Smooth muscle cell (in vitro differentiated cells): ENCODE measurements around the gene LRFN4. TPM values are rescaled to one million over a fixed set of nuclear protein-coding genes. Genes with fewer than 3 reads are reported as not detected.

Experiments
- DNase-seq: peaks from one replicate; lab custom pipeline; 2025; ENCODE audit not compliant: unreplicated experiment; lab: John Stamatoyannopoulos, UW
- H2AFZ ChIP-seq: fragments of 200-600 bp; sonication (generic); 2 replicates; pipeline ENCODE4 v1.6.0; 2016; ENCODE audit warnings: antibody characterized with exemption, low read depth, mild to moderate bottlenecking
- H3F3A ChIP-seq: fragments of 200-600 bp; sonication (generic); 2 replicates; pipeline ENCODE4 v1.6.0; 2017; ENCODE audit warnings: antibody characterized with exemption, low read depth
- H3K27ac ChIP-seq: fragments of 200-600 bp; sonication (generic); 2 replicates; pipeline ENCODE4 v1.5.1; 2016; ENCODE audit warnings: low read depth, mild to moderate bottlenecking
- H3K27me3 ChIP-seq: fragments of 200-600 bp; sonication (generic); 2 replicates; pipeline ENCODE4 v1.6.1; 2016; ENCODE audit warnings: low read depth, mild to moderate bottlenecking
- H3K36me3 ChIP-seq: fragments of 200-600 bp; sonication (generic); 2 replicates; pipeline ENCODE4 v1.5.1; 2016; ENCODE audit warnings: low read depth
- H3K4me1 ChIP-seq: fragments of 200-600 bp; sonication (generic); 2 replicates; pipeline ENCODE4 v1.5.1; 2016; ENCODE audit warnings: low read depth
- H3K4me2 ChIP-seq: fragments of 200-600 bp; sonication (generic); 2 replicates; pipeline ENCODE4 v1.6.0; 2016; ENCODE audit warnings: mild to moderate bottlenecking
- H3K4me3 ChIP-seq: fragments of 200-600 bp; sonication (generic); 2 replicates; pipeline ENCODE4 v1.5.1; 2016; ENCODE audit warnings: mild to moderate bottlenecking
- H3K79me2 ChIP-seq: fragments of 200-600 bp; sonication (generic); 2 replicates; pipeline ENCODE4 v1.6.0; 2016; ENCODE audit warnings: low read depth, mild to moderate bottlenecking
- H3K9ac ChIP-seq: fragments of 200-600 bp; sonication (generic); 2 replicates; pipeline ENCODE4 v1.6.0; 2016; ENCODE audit warnings: low read depth
- H3K9me3 ChIP-seq: fragments of 200-600 bp; sonication (generic); replicated peaks from 2 replicates; pipeline ENCODE4 v1.5.1; 2016; ENCODE audit warnings: low read depth
- H4K20me1 ChIP-seq: fragments of 200-600 bp; sonication (generic); 2 replicates; pipeline ENCODE4 v1.6.0; 2016; ENCODE audit warnings: low read depth
- CTCF ChIP-seq: fragments of 200-600 bp; sonication (generic); IDR thresholded peaks from 2 replicates; pipeline ENCODE4 v1.5.1; 2017; ENCODE audit warnings: borderline replicate concordance, mild to moderate bottlenecking, antibody characterized with exemption; ENCODE audit not compliant: insufficient read depth, poor library complexity, severe bottlenecking
- WGBS: methylation state at CpG from one replicate; pipeline ENCODE4 v1.1.7; 2016; ENCODE audit warnings: low lambda C conversion rate; 5-methylcytosine and 5-hydroxymethylcytosine counted together
- polyA plus RNA-seq: library from polyadenylated mRNA; unstranded; fragments of >200 nt; fragmentation: Nextera tagmentation; extraction: Ambion mirVana; gene quantifications from 2 replicates; pipeline ENCODE4 v1.2.1, GENCODE V29; 2016
- total RNA-seq: library from RNA; depleted of rRNA; stranded (reverse); fragments of >200 nt; gene quantifications from 2 replicates; pipeline ENCODE4 v1.2.3, GENCODE V29; 2014

LRFN4 gene
- total and polyA plus RNA-seq, 2 experiments from 2014 or later = 14.7 to 37.6 TPM

DNA sequence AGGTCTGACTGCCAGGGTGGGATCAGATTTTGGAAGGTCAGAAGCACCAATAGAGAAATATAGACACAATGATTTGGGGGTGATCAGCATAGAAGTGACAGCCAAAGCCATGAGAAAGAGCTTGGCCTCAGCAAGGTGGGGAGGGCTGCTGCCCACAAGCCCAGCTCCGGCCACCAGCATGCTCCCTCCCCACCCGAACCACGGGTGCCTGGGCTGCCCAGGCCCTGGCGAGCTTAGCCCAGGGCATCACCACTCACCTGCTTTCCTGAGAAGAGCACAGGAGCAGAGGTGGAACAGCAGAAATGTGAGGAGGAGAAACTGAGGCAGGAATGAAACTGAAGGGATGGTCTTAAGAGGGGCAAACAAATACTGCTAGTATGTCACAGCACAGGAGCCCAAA, 48.8 kb downstream of the LRFN4 start:
- H3K36me3 ChIP-seq = no peaks in the 10 kb centered on the region
- no peak for TF ChIP-seq CTCF
- 98% methylated on average over 4 of the region's 4 CpGs for WGBS
- no peak overlapping the region for H3K4me2 ChIP-seq
- H3K9ac ChIP-seq = no peak overlapping the region
- H3F3A ChIP-seq = no peaks in the 10 kb centered on the region
- H4K20me1 ChIP-seq = no peaks in the 10 kb centered on the region
- no peak overlapping the region for H3K4me3 ChIP-seq
- H3K79me2 ChIP-seq = no peaks in the 10 kb centered on the region
- DNase-seq = no peak
- H3K27ac ChIP-seq = no peak overlapping the region
- H3K27me3 ChIP-seq = no peaks in the 10 kb centered on the region
- peaks cover 5% of the 10 kb centered on the region for H3K4me1 ChIP-seq
- no peaks in the 10 kb centered on the region for H3K9me3 ChIP-seq
- H2AFZ ChIP-seq = no peak overlapping the region

DNA sequence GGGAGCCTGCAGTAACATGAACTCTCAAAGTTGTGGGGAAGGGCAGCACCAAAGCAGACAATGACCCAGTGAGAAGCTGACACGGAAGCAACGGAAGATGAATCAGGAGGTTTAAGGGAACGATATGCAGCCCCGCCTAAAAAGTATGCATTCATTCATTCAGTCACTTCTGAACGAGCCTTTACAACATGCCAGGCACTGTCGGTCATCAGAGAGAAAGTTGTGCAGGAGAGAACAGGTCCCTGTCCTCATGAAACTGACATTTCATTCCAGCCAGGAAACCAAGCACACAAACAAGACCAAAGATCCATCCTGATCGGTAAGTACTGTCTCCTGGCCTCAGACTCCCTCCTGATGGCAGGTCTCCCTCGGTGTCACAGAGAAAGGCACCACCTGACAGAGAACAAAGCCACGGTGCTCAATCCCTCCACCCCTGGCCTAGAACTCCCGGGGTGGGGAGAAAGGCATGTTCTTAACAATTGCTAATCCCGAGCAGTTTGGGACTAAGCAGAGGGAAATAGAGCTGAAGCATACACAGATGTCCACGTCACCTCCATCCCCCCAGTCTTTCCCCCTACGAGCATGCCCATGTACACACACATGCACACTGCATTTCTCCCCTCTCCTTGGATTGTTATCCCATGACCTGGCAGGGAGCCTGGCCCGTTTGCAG, 49.3 kb downstream of the LRFN4 start:
- no peak overlapping the region for H3K9ac ChIP-seq
- no peak overlapping the region for H2AFZ ChIP-seq
- H4K20me1 ChIP-seq = no peaks in the 10 kb centered on the region
- H3F3A ChIP-seq = no peaks in the 10 kb centered on the region
- 68% methylated on average over 14 of the region's 14 CpGs for WGBS
- no peak for TF ChIP-seq CTCF
- H3K27ac ChIP-seq = no peak overlapping the region
- H3K27me3 ChIP-seq = no peaks in the 10 kb centered on the region
- no peak overlapping the region for H3K4me2 ChIP-seq
- no peaks in the 10 kb centered on the region for H3K9me3 ChIP-seq
- no peaks in the 10 kb centered on the region for H3K36me3 ChIP-seq
- DNase-seq = no peak
- H3K4me1 ChIP-seq = peaks cover 5% of the 10 kb centered on the region
- no peaks in the 10 kb centered on the region for H3K79me2 ChIP-seq
- no peak overlapping the region for H3K4me3 ChIP-seq

DNA sequence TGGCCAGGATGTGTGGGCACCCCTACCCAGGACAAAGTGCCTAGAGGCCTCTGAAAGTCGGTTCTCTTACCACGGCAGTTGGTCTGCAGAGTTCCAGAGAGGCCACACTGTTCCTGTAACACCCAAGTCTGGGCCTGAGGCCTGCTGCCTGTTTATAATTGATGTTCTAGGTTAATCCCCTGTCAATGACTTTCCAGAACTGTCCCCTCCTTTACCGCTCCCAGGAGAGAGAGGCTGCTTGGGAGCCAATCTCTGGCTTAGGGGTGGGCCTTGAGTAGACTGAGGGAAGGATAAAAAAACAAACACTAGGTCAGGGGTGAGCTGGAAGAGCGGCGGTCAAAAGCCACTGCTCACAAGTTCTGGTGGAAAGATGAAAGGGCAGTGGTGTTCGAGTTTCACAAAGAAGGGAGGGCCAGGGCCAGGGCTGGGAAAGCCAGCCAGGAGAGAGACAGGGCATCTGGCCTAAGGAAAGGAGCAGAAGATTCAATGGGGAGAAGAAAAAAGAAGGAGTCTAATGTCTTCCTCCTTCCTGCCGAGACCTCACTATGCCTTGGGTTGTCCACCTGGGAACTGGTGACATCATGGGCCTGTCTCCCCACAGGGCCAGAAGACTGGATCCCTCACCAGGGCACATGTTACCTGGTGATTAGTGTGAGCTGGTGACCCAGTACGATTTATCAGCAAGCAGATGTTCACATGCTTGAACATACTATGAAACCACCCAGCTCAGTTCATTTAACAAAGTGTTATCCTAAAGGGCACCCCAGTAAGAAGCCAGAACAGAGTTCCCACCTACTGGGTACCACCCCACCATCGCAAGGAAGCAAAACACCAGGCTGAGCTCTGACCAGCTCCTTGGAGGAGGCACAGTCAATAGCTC, 51.1 kb downstream of the LRFN4 start:
- Histone ChIP-seq H2AFZ (no peak overlapping the region), H3K79me2 (no peaks in the 10 kb centered on the region), H3F3A (no peaks in the 10 kb centered on the region), H3K4me1 (peaks cover 14% of the 10 kb centered on the region), H3K27me3 (no peaks in the 10 kb centered on the region), H3K9ac (no peak overlapping the region), H3K36me3 (no peaks in the 10 kb centered on the region), H3K27ac (no peak overlapping the region), H3K4me3 (no peak overlapping the region), H3K9me3 (no peaks in the 10 kb centered on the region), H4K20me1 (no peaks in the 10 kb centered on the region), H3K4me2 (no peak overlapping the region)
- DNase-seq = no peak
- no peak for TF ChIP-seq CTCF
- WGBS = 73% methylated on average over 9 of the region's 9 CpGs
